ENCODE measurements around the gene OR10AD1.
A peak's percentile ranks its signal among the peaks of the same experiment; 100 is the strongest.
"Not testable (repeated sequence)": the region's sequence is repeated elsewhere in the genome, so short reads cannot be mapped to it uniquely, and the experiment has no call there.

The OR10AD1 gene

GRCh38 chr12:48157889-48158370 lies 45.2 kb downstream of the OR10AD1 start:
- no peak for DNase-seq

GRCh38 chr12:48157018-48157888 lies 45.8 kb downstream of the OR10AD1 start, which contains the start of gene ASB8:
TSS of gene ASB8 (minus strand) at chr12:48157515. CDS start at chr12:48153496, 4,019 bp downstream.
- DNase-seq, result peak; percentile 99

GRCh38 chr12:48156652-48157017 lies 46.5 kb downstream of the OR10AD1 start:
- DNase-seq, result no peak

GRCh38 chr12:48155786-48156185 lies 47.3 kb downstream of the OR10AD1 start:
- not testable (repeated sequence) for DNase-seq

Data from NCI-H146 (cell line).